ENCODE results near the gene PRPS2.

GRCh38 chrX:12747433-12747832, 43.8 kb upstream of the PRPS2 start:
- TF ChIP-seq CTCF (IDR thresholded peaks at IDR 0.05; ENCODE audit: poor library complexity, severe bottlenecking) (no peak), EZH2 (IDR thresholded peaks at IDR 0.05; ENCODE audit: borderline replicate concordance, insufficient read depth, low read length, poor library complexity, severe bottlenecking) (no peak), REST (IDR thresholded peaks at IDR 0.05; ENCODE audit: borderline replicate concordance) (no peak), RAD21 (conservative IDR thresholded peaks at IDR 0.05) (no peak), SMC3 (conservative IDR thresholded peaks at IDR 0.05; ENCODE audit: poor library complexity) (no peak), EP300 (conservative IDR thresholded peaks at IDR 0.05; ENCODE audit: poor library complexity, severe bottlenecking) (no peak), TAF1 (IDR thresholded peaks at IDR 0.05; ENCODE audit: low read depth) (no peak)
